DND-41 (cell line): ENCODE results near the gene CEP350.

Experiments
- ATAC-seq: fragments of 200-7000 bp; cut with Tn5 transposase; 3 replicates; pipeline ENCODE4 v1.9.1; 2021; ENCODE audit warnings: low read depth; ENCODE audit not compliant: insufficient read depth
- DNase-seq: peaks from one replicate; pipeline ENCODE4 v3.0.0-alpha.2; 2020
- H2AFZ ChIP-seq: 2 replicates; pipeline ENCODE4 v1.6.0; 2012; ENCODE audit warnings: low read depth, low read length
- H3K27ac ChIP-seq: 2 replicates; pipeline ENCODE4 v1.5.1; 2012; ENCODE audit warnings: low read length, inconsistent platforms
- H3K27me3 ChIP-seq: fragments of 200-600 bp; sonication (generic); 2 replicates; pipeline ENCODE4 v1.6.0; 2012; ENCODE audit warnings: low read length, mild to moderate bottlenecking, inconsistent platforms; ENCODE audit not compliant: insufficient read depth, poor library complexity
- H3K36me3 ChIP-seq: 2 replicates; pipeline ENCODE4 v1.5.1; 2012; ENCODE audit warnings: low read length, inconsistent platforms; ENCODE audit not compliant: insufficient read depth
- H3K4me1 ChIP-seq: 2 replicates; pipeline ENCODE4 v1.5.1; 2012; ENCODE audit warnings: mild to moderate bottlenecking, low read length; ENCODE audit not compliant: insufficient read depth
- H3K4me2 ChIP-seq: 2 replicates; pipeline ENCODE4 v1.6.0; 2012; ENCODE audit warnings: mild to moderate bottlenecking, moderate library complexity, low read length, inconsistent platforms; ENCODE audit not compliant: insufficient read depth
- H3K4me3 ChIP-seq, 2 experiments: fragments of 200-600 bp in 1 of 2; shearing (Covaris generic) in 1 of 2; 2 replicates each; pipeline ENCODE4 v1.5.1; 2012 to 2016; ENCODE audit warnings: inconsistent platforms in 2 of 2, low read length in 2 of 2, mild to moderate bottlenecking in 2 of 2, low read depth in 1 of 2, moderate library complexity in 1 of 2
- H3K79me2 ChIP-seq: 2 replicates; pipeline ENCODE4 v1.6.0; 2012; ENCODE audit warnings: low read length, inconsistent platforms; ENCODE audit not compliant: insufficient read depth
- H3K9ac ChIP-seq: 2 replicates; pipeline ENCODE4 v1.6.0; 2012; ENCODE audit warnings: low read depth, mild to moderate bottlenecking, inconsistent platforms, low read length, moderate library complexity
- H3K9me3 ChIP-seq: 2 replicates; pipeline ENCODE4 v1.5.1; 2012; ENCODE audit warnings: low read length, moderate library complexity, mild to moderate bottlenecking, inconsistent platforms; ENCODE audit not compliant: insufficient read depth, severe bottlenecking
- H4K20me1 ChIP-seq: 2 replicates; pipeline ENCODE4 v1.6.0; 2012; ENCODE audit warnings: low read length; ENCODE audit not compliant: insufficient read depth
- CTCF ChIP-seq: IDR thresholded peaks from 2 replicates; pipeline ENCODE4 v1.5.1; 2012; ENCODE audit warnings: borderline replicate concordance, low read length, moderate library complexity, mild to moderate bottlenecking; ENCODE audit not compliant: poor library complexity, severe bottlenecking; ENCODE audit errors: extremely low read depth
- EZH2 ChIP-seq: IDR thresholded peaks from 3 replicates; pipeline ENCODE4 v1.6.1; 2012; ENCODE audit warnings: borderline replicate concordance, low read depth, mild to moderate bottlenecking, moderate library complexity, low read length, inconsistent platforms; ENCODE audit not compliant: severe bottlenecking

CEP350 gene

GRCh38 chr1:180112984-180113647 lies 158.5 kb downstream of the CEP350 start:
- ATAC-seq (no peak), DNase-seq (no peak)
- H3K9me3 ChIP-seq: no peaks in the 10 kb centered on the region
- H3K79me2 ChIP-seq: no peaks in the 10 kb centered on the region
- H3K4me2 ChIP-seq: no peak overlapping the region
- H2AFZ ChIP-seq: no peak overlapping the region
- no peak overlapping the region for H3K9ac ChIP-seq
- H4K20me1 ChIP-seq: no peaks in the 10 kb centered on the region
- TF ChIP-seq CTCF (no peak), EZH2 (no peak)
- H3K4me3 ChIP-seq: no peak overlapping the region
- peaks cover 51% of the 10 kb centered on the region for H3K36me3 ChIP-seq
- no peaks in the 10 kb centered on the region for H3K27me3 ChIP-seq
- H3K4me1 ChIP-seq: no peaks in the 10 kb centered on the region
- no peak overlapping the region for H3K27ac ChIP-seq

- Histone ChIP-seq H3K27me3 (no peaks in the 10 kb centered on the region), H3K27ac (no peak overlapping the region), H3K79me2 (no peaks in the 10 kb centered on the region), H3K4me3 (no peak overlapping the region), H3K36me3 (peaks cover 38% of the 10 kb centered on the region), H3K9me3 (no peaks in the 10 kb centered on the region), H3K9ac (no peak overlapping the region), H3K4me2 (no peak overlapping the region), H2AFZ (no peak overlapping the region), H3K4me1 (no peaks in the 10 kb centered on the region), H4K20me1 (no peaks in the 10 kb centered on the region)
- DNase-seq (no peak), ATAC-seq (no peak)
- TF ChIP-seq EZH2: no peak
- no peak for TF ChIP-seq CTCF
Measured at GRCh38 chr1:180114396-180114945, 159.9 kb downstream of the CEP350 start.

- H3K27me3 ChIP-seq: no peaks in the 10 kb centered on the region
- H3K79me2 ChIP-seq: no peaks in the 10 kb centered on the region
- no peak overlapping the region for H3K4me2 ChIP-seq
- H3K9me3 ChIP-seq: no peaks in the 10 kb centered on the region
- TF ChIP-seq EZH2: no peak
- no peaks in the 10 kb centered on the region for H3K4me1 ChIP-seq
- no peak overlapping the region for H3K27ac ChIP-seq
- ATAC-seq: 0 out of 3 replicates have a peak, but pooled peaks have one; percentile 24
- peaks cover 16% of the 10 kb centered on the region for H3K36me3 ChIP-seq
- no peak overlapping the region for H3K4me3 ChIP-seq
- no peak overlapping the region for H3K9ac ChIP-seq
- DNase-seq: no peak
- H4K20me1 ChIP-seq: no peaks in the 10 kb centered on the region
- no peak overlapping the region for H2AFZ ChIP-seq
Measured at GRCh38 chr1:180116964-180117763, 162.6 kb downstream of the CEP350 start.

- no peaks in the 10 kb centered on the region for H4K20me1 ChIP-seq
- no peaks in the 10 kb centered on the region for H3K79me2 ChIP-seq
- H3K27me3 ChIP-seq: no peaks in the 10 kb centered on the region
- no peak overlapping the region for H3K27ac ChIP-seq
- peaks cover 10% of the 10 kb centered on the region for H3K36me3 ChIP-seq
- H2AFZ ChIP-seq: no peak overlapping the region
- H3K4me2 ChIP-seq: no peak overlapping the region
- H3K9me3 ChIP-seq: no peaks in the 10 kb centered on the region
- TF ChIP-seq CTCF (no peak), EZH2 (no peak)
- H3K9ac ChIP-seq: no peak overlapping the region
- no peaks in the 10 kb centered on the region for H3K4me1 ChIP-seq
- no peak overlapping the region for H3K4me3 ChIP-seq
- ATAC-seq (no peak), DNase-seq (no peak)
Measured at GRCh38 chr1:180117764-180118116, 163.1 kb downstream of the CEP350 start.
